GM23248 (cell line): ENCODE measurements around the gene DDX10. TPM values are rescaled to one million over a fixed set of nuclear protein-coding genes. Genes with fewer than 3 reads are reported as not detected.

Source experiments
- DNase-seq: peaks from one replicate; pipeline ENCODE4 v3.0.0-alpha.2; 2015
- H2AFZ ChIP-seq: fragments of 200-600 bp; sonication (generic); 2 replicates; pipeline ENCODE4 v1.6.1; 2016; ENCODE audit warnings: antibody characterized with exemption
- H3F3A ChIP-seq: fragments of 200-600 bp; sonication (generic); 2 replicates; pipeline ENCODE4 v1.6.1; 2016; ENCODE audit warnings: mild to moderate bottlenecking, antibody characterized with exemption, mixed run types; ENCODE audit not compliant: insufficient read depth
- H3K27ac ChIP-seq: fragments of 200-600 bp; sonication (generic); 2 replicates; pipeline ENCODE4 v1.5.1; 2016; ENCODE audit warnings: mild to moderate bottlenecking
- H3K27me3 ChIP-seq: fragments of 200-600 bp; sonication (generic); replicated peaks from 2 replicates; pipeline ENCODE4 v1.6.1; 2016; ENCODE audit warnings: mild to moderate bottlenecking; ENCODE audit not compliant: insufficient read depth
- H3K36me3 ChIP-seq: fragments of 200-600 bp; sonication (generic); 2 replicates; pipeline ENCODE4 v1.6.1; 2016; ENCODE audit warnings: low read depth, mild to moderate bottlenecking
- H3K4me1 ChIP-seq: fragments of 200-600 bp; sonication (generic); 2 replicates; pipeline ENCODE4 v1.6.1; 2016; ENCODE audit warnings: mild to moderate bottlenecking; ENCODE audit not compliant: insufficient read depth
- H3K4me2 ChIP-seq: fragments of 200-600 bp; sonication (generic); one replicate; pipeline ENCODE4 v1.6.1; 2016; ENCODE audit warnings: mild to moderate bottlenecking; ENCODE audit not compliant: unreplicated experiment
- H3K4me3 ChIP-seq: fragments of 200-600 bp; sonication (generic); 2 replicates; pipeline ENCODE4 v1.5.1; 2016; ENCODE audit warnings: mild to moderate bottlenecking
- H3K79me2 ChIP-seq: fragments of 200-600 bp; sonication (generic); 2 replicates; pipeline ENCODE4 v1.6.1; 2016; ENCODE audit warnings: mild to moderate bottlenecking; ENCODE audit not compliant: insufficient read depth
- H3K9ac ChIP-seq: fragments of 200-600 bp; sonication (generic); 2 replicates; pipeline ENCODE4 v1.6.1; 2016; ENCODE audit warnings: mild to moderate bottlenecking
- H3K9me2 ChIP-seq: fragments of 200-600 bp; sonication (generic); 2 replicates; pipeline ENCODE4 v1.6.1; 2016; ENCODE audit warnings: mixed run types, mild to moderate bottlenecking, moderate library complexity; ENCODE audit not compliant: insufficient read depth
- H3K9me3 ChIP-seq: fragments of 200-600 bp; sonication (generic); one replicate; pipeline ENCODE4 v1.6.1; 2017; ENCODE audit warnings: low read depth
- H4K20me1 ChIP-seq: fragments of 200-600 bp; sonication (generic); 2 replicates; pipeline ENCODE4 v1.6.0; 2016; ENCODE audit not compliant: insufficient read depth
- EZH2 ChIP-seq: fragments of 200-600 bp; sonication (generic); IDR thresholded peaks from 2 replicates; pipeline ENCODE4 v1.6.1; 2018; ENCODE audit warnings: antibody characterized with exemption, mild to moderate bottlenecking; ENCODE audit not compliant: insufficient read depth, poor library complexity, severe bottlenecking
- EZH2phosphoT487 ChIP-seq: fragments of 200-600 bp; sonication (generic); IDR thresholded peaks from 2 replicates; pipeline ENCODE4 v1.6.1; 2018; ENCODE audit warnings: antibody characterized with exemption, moderate library complexity, mild to moderate bottlenecking, low read depth; ENCODE audit not compliant: insufficient read depth
- WGBS, 2 experiments: methylation state at CpG; one replicate each; pipeline ENCODE4 v1.1.6; 2015 to 2017; ENCODE audit warnings: low lambda C conversion rate in 2 of 2, low coverage in 1 of 2; ENCODE audit errors: missing lambda C conversion rate in 2 of 2; 5-methylcytosine and 5-hydroxymethylcytosine counted together
- in situ Hi-C: fragments of 300-500 bp; cut with MboI; formaldehyde crosslinking; loops from 2 replicates; pipeline ENCODE4 v1.15.0; 2020
- polyA plus RNA-seq: library from polyadenylated mRNA; unstranded; fragments of >200 nt; fragmentation: Nextera tagmentation; extraction: Ambion mirVana; gene quantifications from 2 replicates; pipeline ENCODE4 v1.2.1, GENCODE V29; 2016
- total RNA-seq: library from RNA; depleted of rRNA; stranded (reverse); fragments of >200 nt; shearing (Covaris generic); gene quantifications from 2 replicates; pipeline ENCODE4 v1.2.3, GENCODE V29; 2014

DDX10 gene
- total and polyA plus RNA-seq, 2 experiments from 2014 or later, result 23.6 to 31.2 TPM

DNA sequence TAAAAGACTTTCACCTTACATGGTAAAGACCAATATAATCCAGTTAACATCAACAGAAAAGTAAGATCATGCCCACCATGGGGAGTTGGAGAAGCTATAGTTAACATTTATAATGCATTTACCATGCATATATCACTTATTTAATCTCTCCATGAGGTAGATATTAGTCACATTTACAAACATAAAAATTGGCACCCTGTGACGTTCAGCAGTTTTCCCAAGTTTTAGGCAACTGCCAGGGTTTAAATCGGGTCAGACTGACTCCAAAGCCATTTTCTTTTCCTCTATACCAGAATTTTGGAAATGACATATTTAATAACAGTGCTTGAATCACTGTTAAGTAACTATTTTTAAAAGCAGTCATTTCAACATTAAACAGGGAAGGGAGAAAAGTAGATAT is 266.3 kb downstream of the DDX10 start:
- peaks cover 16% of the 10 kb centered on the region for H3K79me2 ChIP-seq
- no peak overlapping the region for H2AFZ ChIP-seq
- in situ Hi-C loops, result no loop called here
- no peaks in the 10 kb centered on the region for H3K36me3 ChIP-seq
- peak overlapping the region; percentile 34 for H3K9ac ChIP-seq
- no peaks in the 10 kb centered on the region for H3K9me3 ChIP-seq
- H4K20me1 ChIP-seq, result no peaks in the 10 kb centered on the region
- H3K4me1 ChIP-seq, result peaks cover 65% of the 10 kb centered on the region
- H3K27me3 ChIP-seq, result no peaks in the 10 kb centered on the region
- peak overlapping the region; percentile 54; the same call in 1 of the 2 replicates for H3K4me3 ChIP-seq
- TF ChIP-seq EZH2phosphoT487, result no peak
- TF ChIP-seq EZH2, result no peak
- no peaks in the 10 kb centered on the region for H3K9me2 ChIP-seq
- peak overlapping the region; percentile 87 for H3K27ac ChIP-seq
- DNase-seq, result peak; percentile 66
- peak overlapping the region; percentile 31 for H3K4me2 ChIP-seq
- 41% methylated on average over 2 of the region's 2 CpGs for WGBS, 2 experiments
- H3F3A ChIP-seq, result peaks cover 32% of the 10 kb centered on the region

DNA sequence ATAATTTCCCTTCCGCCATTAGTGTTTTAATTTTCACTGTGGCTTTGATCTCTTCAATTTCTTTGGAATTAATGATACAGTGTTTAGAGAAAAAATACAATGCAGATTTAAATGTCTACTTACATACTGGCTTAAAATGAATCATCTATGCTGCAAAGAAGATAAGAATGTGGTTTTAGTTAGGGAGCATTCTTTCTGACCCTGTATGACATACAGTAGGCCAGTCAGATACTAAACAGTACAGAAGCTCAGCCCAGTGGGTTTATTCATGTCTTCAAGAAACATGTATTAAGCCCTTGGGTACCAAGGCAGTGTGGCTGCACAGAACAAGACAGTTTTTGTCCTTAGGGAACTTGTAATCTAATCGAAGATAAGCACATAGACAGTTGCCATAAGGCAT is 268.8 kb downstream of the DDX10 start:
- no peaks in the 10 kb centered on the region for H3K27me3 ChIP-seq
- peaks cover 48% of the 10 kb centered on the region for H3K4me1 ChIP-seq
- DNase-seq, result peak; percentile 61
- peak overlapping the region; percentile 17 for H3K4me2 ChIP-seq
- WGBS, 2 experiments, result 99 to 100% methylated on average over 2 of the region's 2 CpGs
- in situ Hi-C loops, result no loop called here
- TF ChIP-seq EZH2 (no peak), EZH2phosphoT487 (no peak)
- peaks cover 16% of the 10 kb centered on the region for H3K79me2 ChIP-seq
- H4K20me1 ChIP-seq, result no peaks in the 10 kb centered on the region
- H3K27ac ChIP-seq, result peak overlapping the region; percentile 13
- H3F3A ChIP-seq, result peaks cover 28% of the 10 kb centered on the region
- H3K9me3 ChIP-seq, result no peaks in the 10 kb centered on the region
- H2AFZ ChIP-seq, result no peak overlapping the region
- no peak overlapping the region for H3K4me3 ChIP-seq
- no peaks in the 10 kb centered on the region for H3K36me3 ChIP-seq
- H3K9ac ChIP-seq, result no peak overlapping the region
- H3K9me2 ChIP-seq, result no peaks in the 10 kb centered on the region

GRCh38 chr11:108934289-108934688 is 269.4 kb downstream of the DDX10 start:
- in situ Hi-C loops, result no loop called here
- no peaks in the 10 kb centered on the region for H3K27me3 ChIP-seq
- no peak overlapping the region; the same call in 1 of the 2 replicates for H3K27ac ChIP-seq
- peaks cover 29% of the 10 kb centered on the region for H3F3A ChIP-seq
- no peak overlapping the region for H2AFZ ChIP-seq
- H4K20me1 ChIP-seq, result no peaks in the 10 kb centered on the region
- DNase-seq, result no peak
- H3K9me2 ChIP-seq, result no peaks in the 10 kb centered on the region
- no peak overlapping the region for H3K9ac ChIP-seq
- H3K4me3 ChIP-seq, result no peak overlapping the region
- TF ChIP-seq EZH2 (no peak), EZH2phosphoT487 (no peak)
- no peaks in the 10 kb centered on the region for H3K36me3 ChIP-seq
- H3K4me1 ChIP-seq, result peaks cover 50% of the 10 kb centered on the region
- H3K4me2 ChIP-seq, result no peak overlapping the region
- no peaks in the 10 kb centered on the region for H3K9me3 ChIP-seq
- H3K79me2 ChIP-seq, result peaks cover 16% of the 10 kb centered on the region

DNA sequence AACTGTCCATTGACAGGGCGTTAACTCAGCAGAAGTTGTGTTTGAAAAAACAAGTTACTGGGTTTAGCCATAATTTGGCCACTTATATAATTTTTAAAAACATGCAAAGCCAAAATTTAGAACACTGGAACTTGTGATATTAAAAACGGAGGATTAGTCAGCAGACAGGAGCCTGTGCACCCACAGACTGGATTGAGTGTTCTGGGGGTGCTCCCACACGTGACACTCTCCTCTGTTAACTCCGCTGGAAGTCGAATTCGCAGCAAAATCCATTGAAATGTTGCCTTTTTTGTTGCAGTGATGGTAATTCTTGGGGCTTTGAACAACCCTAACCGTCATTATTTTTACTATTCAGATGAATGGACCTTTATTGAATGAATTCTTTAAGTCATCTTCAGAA is 269.8 kb downstream of the DDX10 start:
- WGBS, 2 experiments, result 96 to 99% methylated on average over 7 of the region's 7 CpGs

GRCh38 chr11:108937746-108938145 is 272.9 kb downstream of the DDX10 start:
- H3K9me3 ChIP-seq, result no peaks in the 10 kb centered on the region

More for the DNA sequence above, 269.8 kb downstream of the DDX10 start:
- in situ Hi-C loops, result no loop called here
- Histone ChIP-seq H3F3A (peaks cover 27% of the 10 kb centered on the region), H3K4me3 (no peak overlapping the region), H3K27ac (no peak overlapping the region), H3K4me2 (no peak overlapping the region), H3K79me2 (peaks cover 16% of the 10 kb centered on the region), H4K20me1 (no peaks in the 10 kb centered on the region), H3K36me3 (no peaks in the 10 kb centered on the region), H3K27me3 (no peaks in the 10 kb centered on the region), H3K4me1 (peaks cover 49% of the 10 kb centered on the region), H3K9me2 (no peaks in the 10 kb centered on the region), H3K9me3 (no peaks in the 10 kb centered on the region), H3K9ac (no peak overlapping the region), H2AFZ (no peak overlapping the region)
- DNase-seq, result no peak
- TF ChIP-seq EZH2phosphoT487, result no peak
- TF ChIP-seq EZH2, result no peak

More at GRCh38 chr11:108937746-108938145, 272.9 kb downstream of the DDX10 start:
- WGBS, 2 experiments, result 85 to 87% methylated on average over 6 of the region's 6 CpGs
- Histone ChIP-seq H4K20me1 (no peaks in the 10 kb centered on the region), H3K4me2 (no peak overlapping the region), H3K36me3 (0 out of 2 replicates have a peak, but pooled peaks cover under 1% of the 10 kb centered on the region), H3F3A (peaks cover 18% of the 10 kb centered on the region), H3K27me3 (no peaks in the 10 kb centered on the region), H3K9ac (no peak overlapping the region), H3K4me3 (no peak overlapping the region), H2AFZ (no peak overlapping the region), H3K27ac (no peak overlapping the region), H3K79me2 (peaks cover 5% of the 10 kb centered on the region; the same call in 1 of the 2 replicates), H3K9me2 (no peaks in the 10 kb centered on the region), H3K4me1 (peaks cover 23% of the 10 kb centered on the region)
- no peak for DNase-seq
- in situ Hi-C loops, result no loop called here
- TF ChIP-seq EZH2phosphoT487 (no peak), EZH2 (no peak)
